ENCODE data around the gene RICTOR.

RICTOR gene

DNA sequence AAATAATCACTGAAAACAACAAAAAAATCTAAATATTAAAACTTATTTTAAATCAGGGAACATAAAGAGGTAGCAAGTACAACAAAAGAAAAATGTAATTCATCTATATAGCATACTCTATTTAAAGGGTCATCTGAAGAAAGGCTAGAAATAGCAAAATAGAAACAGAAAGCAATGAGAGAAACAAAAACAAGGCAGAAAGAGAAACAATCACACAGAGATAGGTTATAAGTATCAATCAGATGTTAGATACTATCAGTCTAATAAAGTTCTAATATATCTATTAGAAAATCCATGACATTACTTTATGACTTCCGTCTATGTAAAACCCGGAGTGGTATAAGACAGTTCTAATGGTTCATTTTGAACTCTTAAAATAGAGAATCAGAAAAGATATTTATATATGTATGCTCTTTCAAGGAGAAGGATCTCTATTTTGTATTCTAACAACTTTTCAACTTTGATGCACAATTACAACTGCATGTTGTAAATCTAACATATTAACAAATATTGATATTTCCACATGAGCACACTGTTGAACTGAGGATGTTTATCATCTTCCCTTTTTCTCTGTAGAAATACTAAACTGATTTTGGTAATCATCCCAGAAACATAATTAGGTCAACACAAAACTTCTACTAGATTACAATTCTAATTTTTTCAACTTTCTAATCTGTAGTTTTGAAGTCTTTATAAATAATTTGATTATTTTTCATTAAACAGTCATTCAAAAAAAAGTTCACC lies 15.8 kb downstream of the RICTOR start:
- ChIA-PET CTCF (no interaction called here), POLR2A (no interaction called here)
- no peak for DNase-seq (ENCODE audit: extremely low spot score)
- TF ChIP-seq LEF1 (IDR thresholded peaks at IDR 0.05; ENCODE audit: borderline replicate concordance) (no peak), CTBP1 (IDR thresholded peaks at IDR 0.05; ENCODE audit: borderline replicate concordance) (no peak), FOXM1 (IDR thresholded peaks at IDR 0.05; ENCODE audit: borderline replicate concordance) (no peak), L3MBTL2 (conservative IDR thresholded peaks at IDR 0.05) (no peak), TARDBP (IDR thresholded peaks at IDR 0.05) (no peak), ZNF384 (IDR thresholded peaks at IDR 0.05) (no peak), ARNT (IDR thresholded peaks at IDR 0.05) (no peak), FOXA1 (IDR thresholded peaks at IDR 0.05) (no peak), SUZ12 (IDR thresholded peaks at IDR 0.05) (no peak), NFRKB (IDR thresholded peaks at IDR 0.05) (no peak), HDGF (IDR thresholded peaks at IDR 0.05; ENCODE audit: borderline replicate concordance) (no peak), ELF4 (IDR thresholded peaks at IDR 0.05) (no peak), BHLHE40 (IDR thresholded peaks at IDR 0.05; ENCODE audit: borderline replicate concordance) (no peak)
- TF ChIP-seq, protein P1, sequence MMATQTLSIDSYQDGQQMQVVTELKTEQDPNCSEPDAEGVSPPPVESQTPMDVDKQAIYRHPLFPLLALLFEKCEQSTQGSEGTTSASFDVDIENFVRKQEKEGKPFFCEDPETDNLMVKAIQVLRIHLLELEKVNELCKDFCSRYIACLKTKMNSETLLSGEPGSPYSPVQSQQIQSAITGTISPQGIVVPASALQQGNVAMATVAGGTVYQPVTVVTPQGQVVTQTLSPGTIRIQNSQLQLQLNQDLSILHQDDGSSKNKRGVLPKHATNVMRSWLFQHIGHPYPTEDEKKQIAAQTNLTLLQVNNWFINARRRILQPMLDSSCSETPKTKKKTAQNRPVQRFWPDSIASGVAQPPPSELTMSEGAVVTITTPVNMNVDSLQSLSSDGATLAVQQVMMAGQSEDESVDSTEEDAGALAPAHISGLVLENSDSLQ (IDR thresholded peaks at IDR 0.05): no peak

GRCh38 chr5:39057734-39058133 lies 16.5 kb downstream of the RICTOR start:
- TF ChIP-seq SUZ12 (IDR thresholded peaks at IDR 0.05): no peak
- TF ChIP-seq HDGF (IDR thresholded peaks at IDR 0.05; ENCODE audit: borderline replicate concordance): no peak
- TF ChIP-seq, protein P1 (IDR thresholded peaks at IDR 0.05): no peak
- no peak for TF ChIP-seq CTBP1 (IDR thresholded peaks at IDR 0.05; ENCODE audit: borderline replicate concordance)
- no peak for TF ChIP-seq ZNF384 (IDR thresholded peaks at IDR 0.05)
- no peak for TF ChIP-seq L3MBTL2 (conservative IDR thresholded peaks at IDR 0.05)
- TF ChIP-seq FOXM1 (IDR thresholded peaks at IDR 0.05; ENCODE audit: borderline replicate concordance): no peak
- no peak for TF ChIP-seq FOXA1 (IDR thresholded peaks at IDR 0.05)
- no peak for TF ChIP-seq LEF1 (IDR thresholded peaks at IDR 0.05; ENCODE audit: borderline replicate concordance)
- TF ChIP-seq ELF4 (IDR thresholded peaks at IDR 0.05): no peak
- no peak for TF ChIP-seq NFRKB (IDR thresholded peaks at IDR 0.05)
- no peak for TF ChIP-seq SP1 (IDR thresholded peaks at IDR 0.05)
- TF ChIP-seq FOXK2 (IDR thresholded peaks at IDR 0.05): no peak
- ChIA-PET POLR2A (no interaction called here), CTCF (no interaction called here)
- no peak for DNase-seq (ENCODE audit: extremely low spot score)

DNA sequence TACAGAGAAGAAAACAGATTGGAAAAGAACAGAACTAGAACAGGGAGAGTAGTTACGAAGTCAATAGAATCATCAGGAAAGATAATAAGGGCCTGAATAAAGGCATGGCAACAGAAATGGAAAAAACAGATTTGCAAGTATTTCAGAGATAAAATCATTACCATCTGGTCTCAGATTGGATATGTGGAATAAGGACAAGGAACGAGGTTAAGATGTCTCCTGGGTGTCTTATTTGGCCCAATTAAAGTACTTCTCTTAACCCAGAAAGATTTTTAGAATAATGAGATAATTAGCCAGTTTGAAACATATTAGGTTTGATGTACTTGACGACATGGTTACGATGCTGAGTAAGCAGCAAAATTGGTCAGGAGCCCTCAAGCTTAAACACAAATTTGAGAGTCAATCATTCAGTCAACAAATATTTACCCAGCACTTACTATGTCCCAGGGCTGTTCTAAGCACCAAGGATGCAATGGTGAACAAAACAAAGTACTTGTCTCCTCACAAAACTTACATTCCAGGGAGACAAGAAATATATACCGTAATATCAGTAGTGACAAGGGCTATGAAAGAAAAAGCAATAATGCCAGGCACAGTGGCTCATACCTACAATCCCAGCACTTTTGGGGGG lies 18.3 kb downstream of the RICTOR start:
- no peak for TF ChIP-seq FOXM1 (IDR thresholded peaks at IDR 0.05; ENCODE audit: borderline replicate concordance)
- TF ChIP-seq TARDBP (IDR thresholded peaks at IDR 0.05): no peak
- TF ChIP-seq L3MBTL2 (conservative IDR thresholded peaks at IDR 0.05): no peak
- TF ChIP-seq NFRKB (IDR thresholded peaks at IDR 0.05): no peak
- TF ChIP-seq SP1 (IDR thresholded peaks at IDR 0.05): no peak
- TF ChIP-seq ARNT (IDR thresholded peaks at IDR 0.05): no peak
- TF ChIP-seq ELF4 (IDR thresholded peaks at IDR 0.05): no peak
- TF ChIP-seq LEF1 (IDR thresholded peaks at IDR 0.05; ENCODE audit: borderline replicate concordance): no peak
- no peak for TF ChIP-seq BHLHE40 (IDR thresholded peaks at IDR 0.05; ENCODE audit: borderline replicate concordance)
- TF ChIP-seq FOXA1 (IDR thresholded peaks at IDR 0.05): no peak
- TF ChIP-seq HDGF (IDR thresholded peaks at IDR 0.05; ENCODE audit: borderline replicate concordance): no peak
- no peak for TF ChIP-seq ZNF384 (IDR thresholded peaks at IDR 0.05)
- TF ChIP-seq SUZ12 (IDR thresholded peaks at IDR 0.05): no peak
- DNase-seq (ENCODE audit: extremely low spot score): no peak
- POLR2A ChIA-PET: no interaction called here
- CTCF ChIA-PET: no interaction called here

DNA sequence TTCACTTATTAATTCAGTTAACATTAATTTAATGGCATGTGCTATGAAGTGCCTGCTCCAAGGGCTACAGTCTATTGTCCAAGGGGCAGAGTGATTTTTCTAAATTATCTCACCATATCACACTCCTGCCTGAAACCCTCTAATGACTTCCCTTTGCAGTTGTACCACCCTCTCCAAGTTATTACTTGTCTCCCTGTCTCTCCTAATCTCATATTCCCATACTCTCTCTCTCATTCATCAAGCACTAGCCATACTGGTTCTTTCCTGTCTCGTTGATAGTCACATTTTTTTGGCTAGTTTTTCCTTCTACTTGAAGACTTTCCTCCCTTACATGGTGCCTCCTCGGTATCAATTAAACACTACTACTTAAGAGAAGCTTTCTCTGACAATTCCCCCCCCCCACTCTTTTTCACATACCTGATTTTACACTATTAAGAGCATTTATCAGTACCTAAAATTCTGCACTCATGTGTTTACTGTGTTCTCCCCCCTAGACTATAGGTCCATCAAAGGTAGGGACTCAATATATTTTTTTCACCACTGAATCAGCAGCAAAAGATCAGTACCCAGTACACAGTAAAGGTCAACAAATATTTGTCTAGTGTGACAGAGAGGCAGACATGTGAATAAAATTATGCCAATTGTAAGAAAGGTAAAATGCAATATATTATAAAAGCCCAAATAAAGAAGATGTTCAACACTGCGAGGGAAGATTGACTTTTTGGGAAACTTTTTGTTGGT lies 19.0 kb downstream of the RICTOR start:
- no peak for TF ChIP-seq TARDBP (IDR thresholded peaks at IDR 0.05)
- TF ChIP-seq FOXK2 (IDR thresholded peaks at IDR 0.05): no peak
- no peak for TF ChIP-seq L3MBTL2 (conservative IDR thresholded peaks at IDR 0.05)
- no peak for TF ChIP-seq CTBP1 (IDR thresholded peaks at IDR 0.05; ENCODE audit: borderline replicate concordance)
- TF ChIP-seq LEF1 (IDR thresholded peaks at IDR 0.05; ENCODE audit: borderline replicate concordance): no peak
- POLR2A ChIA-PET: no interaction called here
- DNase-seq (ENCODE audit: extremely low spot score): no peak
- CTCF ChIA-PET: no interaction called here

DNA sequence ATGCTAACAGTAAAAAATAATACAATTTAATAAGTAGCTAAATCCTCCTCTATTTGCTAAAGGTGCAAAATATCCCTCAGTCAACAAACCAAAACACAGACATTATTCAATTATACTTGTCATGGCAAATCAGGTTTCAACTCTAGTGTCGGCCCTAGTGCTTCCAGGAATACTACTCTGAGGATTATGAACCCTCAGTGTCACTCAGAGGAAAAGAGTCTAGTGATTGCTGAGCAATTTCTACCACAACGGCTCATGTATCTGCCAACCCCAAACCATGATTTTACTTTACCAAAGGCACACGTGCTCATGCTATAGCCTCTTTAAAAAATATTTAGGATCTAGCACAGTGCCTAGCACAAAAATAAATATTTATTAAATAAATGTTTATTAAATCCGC lies 21.0 kb downstream of the RICTOR start:
- ChIA-PET POLR2A (interaction anchor here (0.6 kb wide), 1 partner anchor 12 kb away, joined by 4 read pairs; no protein-coding TSS in a partner anchor), CTCF (no interaction called here)
- no peak for DNase-seq (ENCODE audit: extremely low spot score)
- TF ChIP-seq ELF4 (IDR thresholded peaks at IDR 0.05) (no peak), L3MBTL2 (conservative IDR thresholded peaks at IDR 0.05) (no peak), CTBP1 (IDR thresholded peaks at IDR 0.05; ENCODE audit: borderline replicate concordance) (no peak), TARDBP (IDR thresholded peaks at IDR 0.05) (no peak), HDGF (IDR thresholded peaks at IDR 0.05; ENCODE audit: borderline replicate concordance) (no peak), LEF1 (IDR thresholded peaks at IDR 0.05; ENCODE audit: borderline replicate concordance) (no peak), FOXK2 (IDR thresholded peaks at IDR 0.05) (no peak), BHLHE40 (IDR thresholded peaks at IDR 0.05; ENCODE audit: borderline replicate concordance) (no peak), ARNT (IDR thresholded peaks at IDR 0.05) (no peak), SUZ12 (IDR thresholded peaks at IDR 0.05) (no peak), ZNF384 (IDR thresholded peaks at IDR 0.05) (no peak), FOXA1 (IDR thresholded peaks at IDR 0.05) (no peak), FOXM1 (IDR thresholded peaks at IDR 0.05; ENCODE audit: borderline replicate concordance) (no peak), NFRKB (IDR thresholded peaks at IDR 0.05) (no peak), SP1 (IDR thresholded peaks at IDR 0.05) (no peak)
- TF ChIP-seq, protein P1 (IDR thresholded peaks at IDR 0.05): no peak

Measured in HEK293T (cell line).